ENCODE data around the gene VWA2.

The VWA2 gene

GRCh38 chr10:114256822-114257221 is 17.8 kb downstream of the VWA2 start:
- peaks cover 3% of the 10 kb centered on the region for H3K27me3 Mint-ChIP-seq
- no peak overlapping the region for H3K4me3 Mint-ChIP-seq
- H3K9me3 Mint-ChIP-seq (ENCODE audit: low read depth), result no peaks in the 10 kb centered on the region
- no peaks in the 10 kb centered on the region for H3K36me3 Mint-ChIP-seq
- no peak overlapping the region for H3K27ac Mint-ChIP-seq
- peaks cover 10% of the 10 kb centered on the region for H3K4me1 Mint-ChIP-seq (ENCODE audit: low read depth)

GRCh38 chr10:114257498-114257897 is 18.4 kb downstream of the VWA2 start:
- Mint-ChIP-seq H3K36me3 (no peaks in the 10 kb centered on the region), H3K27me3 (peaks cover 3% of the 10 kb centered on the region), H3K4me3 (no peak overlapping the region), H3K27ac (no peak overlapping the region), H3K4me1 (ENCODE audit: low read depth) (peaks cover 10% of the 10 kb centered on the region), H3K9me3 (ENCODE audit: low read depth) (no peaks in the 10 kb centered on the region)

- Mint-ChIP-seq H3K27ac (no peak overlapping the region), H3K36me3 (no peaks in the 10 kb centered on the region), H3K27me3 (peaks cover 2% of the 10 kb centered on the region), H3K4me1 (ENCODE audit: low read depth) (peaks cover 8% of the 10 kb centered on the region), H3K9me3 (ENCODE audit: low read depth) (no peaks in the 10 kb centered on the region), H3K4me3 (no peak overlapping the region)
Measured at GRCh38 chr10:114258274-114258840, 19.3 kb downstream of the VWA2 start.

GRCh38 chr10:114259824-114260223 is 20.8 kb downstream of the VWA2 start:
- H3K4me1 Mint-ChIP-seq (ENCODE audit: low read depth), result peaks cover 7% of the 10 kb centered on the region
- H3K36me3 Mint-ChIP-seq, result no peaks in the 10 kb centered on the region
- H3K27ac Mint-ChIP-seq, result no peak overlapping the region
- H3K27me3 Mint-ChIP-seq, result peaks cover 1% of the 10 kb centered on the region
- H3K9me3 Mint-ChIP-seq (ENCODE audit: low read depth), result no peaks in the 10 kb centered on the region
- H3K4me3 Mint-ChIP-seq, result no peak overlapping the region

DNA sequence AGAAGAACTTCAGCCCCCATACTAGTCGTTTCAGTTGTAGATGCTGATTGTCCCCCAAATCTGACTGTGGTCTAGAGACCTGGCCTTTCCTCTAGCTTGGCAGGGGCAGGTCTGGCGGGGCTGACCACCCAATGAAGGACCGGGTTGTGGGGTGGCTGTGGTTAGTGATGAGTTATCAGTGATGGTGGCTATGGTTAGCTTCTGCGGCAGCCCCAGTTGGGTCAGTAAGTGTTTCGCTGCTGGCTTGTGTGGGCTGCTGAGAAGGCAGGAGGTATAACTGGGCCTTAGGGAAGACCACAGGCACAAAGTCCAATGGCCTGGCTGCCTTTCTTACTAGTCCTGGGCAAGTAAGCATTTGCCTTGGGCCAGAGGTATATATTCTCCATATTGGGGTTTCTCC is 21.3 kb downstream of the VWA2 start:
- H3K4me1 Mint-ChIP-seq (ENCODE audit: low read depth), result peaks cover 7% of the 10 kb centered on the region
- no peak overlapping the region for H3K27ac Mint-ChIP-seq
- no peaks in the 10 kb centered on the region for H3K9me3 Mint-ChIP-seq (ENCODE audit: low read depth)
- H3K36me3 Mint-ChIP-seq, result no peaks in the 10 kb centered on the region
- no peak overlapping the region for H3K4me3 Mint-ChIP-seq
- H3K27me3 Mint-ChIP-seq, result peaks cover 1% of the 10 kb centered on the region

GRCh38 chr10:114261076-114261475 is 22.0 kb downstream of the VWA2 start:
- Mint-ChIP-seq H3K9me3 (ENCODE audit: low read depth) (no peaks in the 10 kb centered on the region), H3K4me1 (ENCODE audit: low read depth) (peaks cover 7% of the 10 kb centered on the region), H3K4me3 (no peak overlapping the region), H3K27me3 (peaks cover 1% of the 10 kb centered on the region), H3K36me3 (no peaks in the 10 kb centered on the region), H3K27ac (no peak overlapping the region)

- Mint-ChIP-seq H3K4me3 (no peak overlapping the region), H3K36me3 (no peaks in the 10 kb centered on the region), H3K27ac (no peak overlapping the region), H3K9me3 (ENCODE audit: low read depth) (no peaks in the 10 kb centered on the region), H3K4me1 (ENCODE audit: low read depth) (peaks cover 7% of the 10 kb centered on the region), H3K27me3 (peaks cover 1% of the 10 kb centered on the region)
Measured at GRCh38 chr10:114262496-114262895, 23.4 kb downstream of the VWA2 start.

GRCh38 chr10:114265392-114266053 is 26.5 kb downstream of the VWA2 start:
- Mint-ChIP-seq H3K27me3 (peaks cover 1% of the 10 kb centered on the region), H3K9me3 (ENCODE audit: low read depth) (no peaks in the 10 kb centered on the region), H3K4me1 (ENCODE audit: low read depth) (no peaks in the 10 kb centered on the region), H3K27ac (no peak overlapping the region), H3K4me3 (no peak overlapping the region), H3K36me3 (no peaks in the 10 kb centered on the region)

DNA sequence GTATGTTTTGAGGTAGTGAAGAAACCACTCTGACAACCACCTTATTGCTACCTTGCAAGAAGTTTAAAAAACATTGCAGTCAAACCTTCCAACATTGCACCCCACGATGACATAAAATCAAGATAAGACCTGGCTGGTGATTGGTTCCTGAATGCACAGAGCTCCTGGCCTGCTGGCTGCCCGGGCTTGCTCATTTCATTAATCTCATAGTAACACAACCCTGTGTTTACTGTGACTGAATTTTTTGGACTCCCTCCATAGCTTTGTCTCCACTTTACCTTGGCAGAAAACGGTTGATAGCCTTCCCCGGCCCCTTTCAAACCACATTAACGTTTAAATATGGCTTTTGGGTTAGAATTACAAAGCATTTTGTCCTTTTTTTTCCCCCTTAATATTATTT is 27.5 kb downstream of the VWA2 start:
- H3K27me3 Mint-ChIP-seq, result peaks cover 1% of the 10 kb centered on the region
- H3K4me3 Mint-ChIP-seq, result no peak overlapping the region
- no peaks in the 10 kb centered on the region for H3K36me3 Mint-ChIP-seq
- no peaks in the 10 kb centered on the region for H3K9me3 Mint-ChIP-seq (ENCODE audit: low read depth)
- no peaks in the 10 kb centered on the region for H3K4me1 Mint-ChIP-seq (ENCODE audit: low read depth)
- H3K27ac Mint-ChIP-seq, result no peak overlapping the region

- no peak overlapping the region for H3K27ac Mint-ChIP-seq
- no peaks in the 10 kb centered on the region for H3K36me3 Mint-ChIP-seq
- H3K4me3 Mint-ChIP-seq, result no peak overlapping the region
- H3K27me3 Mint-ChIP-seq, result peaks cover 4% of the 10 kb centered on the region
- H3K4me1 Mint-ChIP-seq (ENCODE audit: low read depth), result no peaks in the 10 kb centered on the region
- H3K9me3 Mint-ChIP-seq (ENCODE audit: low read depth), result no peaks in the 10 kb centered on the region
Measured at GRCh38 chr10:114271075-114271778, 32.2 kb downstream of the VWA2 start.

DNA sequence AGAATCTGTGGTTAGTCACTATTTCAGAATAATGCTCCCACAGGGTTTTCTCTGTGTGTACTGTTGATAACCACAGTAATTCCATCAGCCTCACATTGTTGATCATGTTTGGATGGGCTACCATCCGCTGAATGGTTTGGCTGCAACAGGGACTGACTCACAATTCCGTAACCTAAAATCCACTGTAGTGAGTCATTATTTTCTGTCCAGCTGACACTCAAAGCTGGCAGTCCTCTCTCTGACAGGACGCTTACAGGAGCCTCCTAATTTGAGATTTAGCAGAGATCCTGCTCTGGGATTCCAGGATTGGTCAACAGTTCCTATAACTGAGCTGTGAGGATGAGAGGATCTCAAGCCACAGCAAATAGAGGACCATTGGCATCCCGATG is 32.7 kb downstream of the VWA2 start:
- Mint-ChIP-seq H3K9me3 (ENCODE audit: low read depth) (no peaks in the 10 kb centered on the region), H3K36me3 (no peaks in the 10 kb centered on the region), H3K27ac (no peak overlapping the region), H3K4me3 (no peak overlapping the region), H3K4me1 (ENCODE audit: low read depth) (no peaks in the 10 kb centered on the region), H3K27me3 (peaks cover 4% of the 10 kb centered on the region)

DNA sequence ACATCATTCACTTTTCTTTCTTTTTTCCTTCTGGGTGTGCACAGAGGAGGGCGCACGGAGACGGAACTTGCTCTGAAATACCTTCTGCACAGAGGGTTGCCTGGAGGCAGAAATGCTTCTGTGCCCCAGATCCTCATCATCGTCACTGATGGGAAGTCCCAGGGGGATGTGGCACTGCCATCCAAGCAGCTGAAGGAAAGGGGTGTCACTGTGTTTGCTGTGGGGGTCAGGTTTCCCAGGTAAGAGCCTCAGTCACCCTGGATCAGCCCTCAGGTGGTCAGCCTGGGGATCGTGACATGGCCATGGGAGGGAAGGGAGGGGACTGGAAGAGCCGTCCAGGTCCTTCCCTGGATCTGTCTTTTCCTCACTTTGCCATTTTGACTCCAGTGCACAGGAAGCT is 33.6 kb downstream of the VWA2 start:
- H3K4me3 Mint-ChIP-seq, result no peak overlapping the region
- H3K36me3 Mint-ChIP-seq, result no peaks in the 10 kb centered on the region
- peaks cover 4% of the 10 kb centered on the region for H3K27me3 Mint-ChIP-seq
- H3K27ac Mint-ChIP-seq, result no peak overlapping the region
- no peaks in the 10 kb centered on the region for H3K4me1 Mint-ChIP-seq (ENCODE audit: low read depth)
- no peaks in the 10 kb centered on the region for H3K9me3 Mint-ChIP-seq (ENCODE audit: low read depth)

- peaks cover 4% of the 10 kb centered on the region for H3K27me3 Mint-ChIP-seq
- H3K9me3 Mint-ChIP-seq (ENCODE audit: low read depth), result no peaks in the 10 kb centered on the region
- H3K4me1 Mint-ChIP-seq (ENCODE audit: low read depth), result no peaks in the 10 kb centered on the region
- no peak overlapping the region for H3K4me3 Mint-ChIP-seq
- no peaks in the 10 kb centered on the region for H3K36me3 Mint-ChIP-seq
- H3K27ac Mint-ChIP-seq, result no peak overlapping the region
Measured at GRCh38 chr10:114273910-114274309, 34.9 kb downstream of the VWA2 start.

DNA sequence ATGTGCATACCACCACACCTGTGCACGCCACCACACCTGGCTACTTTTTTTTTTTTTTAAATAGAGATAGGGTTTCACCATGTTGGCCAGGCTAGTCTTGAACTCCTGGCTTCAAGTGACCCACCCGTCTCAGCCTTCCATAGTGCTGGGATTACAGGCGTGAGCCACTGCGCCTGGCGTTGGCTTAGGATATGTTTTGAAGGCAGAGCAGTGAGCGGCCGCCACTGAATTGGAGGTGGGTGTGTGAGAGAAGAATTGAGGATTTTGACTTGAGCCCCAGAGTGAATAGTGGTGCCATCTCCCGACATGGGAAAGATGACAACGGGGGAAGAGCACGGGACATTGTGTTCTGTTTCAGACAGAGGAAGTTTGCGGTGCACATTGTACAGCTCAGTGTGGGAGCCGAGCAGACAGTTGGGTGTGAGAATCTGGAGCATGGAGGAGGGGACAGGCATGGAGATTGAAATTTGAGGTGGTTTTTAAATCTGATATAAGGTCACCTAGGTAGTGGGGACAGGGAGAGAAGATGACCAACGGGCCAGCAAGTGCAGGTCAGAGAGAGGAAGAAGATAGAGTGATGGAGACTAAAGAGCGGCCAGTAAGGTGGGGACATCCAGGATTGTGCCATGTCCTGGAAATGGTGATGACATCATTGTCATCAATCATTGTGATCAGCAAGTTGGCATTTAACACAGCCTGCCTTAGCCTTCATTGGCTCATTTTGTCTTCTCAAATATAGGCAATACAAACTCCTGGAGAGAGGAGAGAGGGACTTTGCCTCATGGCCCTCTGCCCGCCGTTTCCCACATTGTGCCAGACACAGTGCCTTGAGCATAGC is 35.8 kb downstream of the VWA2 start:
- Mint-ChIP-seq H3K4me3 (no peak overlapping the region), H3K9me3 (ENCODE audit: low read depth) (no peaks in the 10 kb centered on the region), H3K36me3 (no peaks in the 10 kb centered on the region), H3K27me3 (peaks cover 4% of the 10 kb centered on the region), H3K27ac (no peak overlapping the region), H3K4me1 (ENCODE audit: low read depth) (no peaks in the 10 kb centered on the region)

GRCh38 chr10:114276066-114276465 is 37.0 kb downstream of the VWA2 start:
- Mint-ChIP-seq H3K4me1 (ENCODE audit: low read depth) (no peaks in the 10 kb centered on the region), H3K36me3 (no peaks in the 10 kb centered on the region), H3K27me3 (peaks cover 4% of the 10 kb centered on the region), H3K9me3 (ENCODE audit: low read depth) (no peaks in the 10 kb centered on the region), H3K27ac (no peak overlapping the region), H3K4me3 (no peak overlapping the region)
